ENCODE data around the gene ABTB2. TPM values are rescaled to one million over a fixed set of nuclear protein-coding genes. Genes with fewer than 3 reads are reported as not detected.

ABTB2 gene
- total and polyA plus RNA-seq, 9 of the 15 experiments (the other 6 are each of a cell fraction or from before 2014, with no cell fraction given): 0.03 to 0.18 (median 0.12) TPM; not detected in 2

DNA sequence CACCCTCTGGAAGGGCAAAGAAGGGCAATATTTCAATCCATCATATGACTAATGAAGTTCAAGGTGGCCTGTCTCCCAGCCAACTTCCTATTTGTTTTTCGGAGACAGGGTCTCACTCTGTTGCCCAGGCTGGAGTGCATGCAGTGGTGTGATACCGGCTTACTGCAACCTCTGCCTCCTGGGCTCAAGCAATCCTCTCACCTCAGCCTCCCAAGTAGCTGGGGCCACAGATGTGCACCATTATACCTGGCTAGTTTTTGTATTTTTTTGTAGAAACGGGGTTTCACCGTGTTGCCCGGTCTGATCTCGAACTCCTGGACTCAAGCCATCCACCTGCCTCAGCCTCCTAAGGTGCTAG is 13.4 kb downstream of the ABTB2 start (continued):
- TF ChIP-seq, protein P1, sequence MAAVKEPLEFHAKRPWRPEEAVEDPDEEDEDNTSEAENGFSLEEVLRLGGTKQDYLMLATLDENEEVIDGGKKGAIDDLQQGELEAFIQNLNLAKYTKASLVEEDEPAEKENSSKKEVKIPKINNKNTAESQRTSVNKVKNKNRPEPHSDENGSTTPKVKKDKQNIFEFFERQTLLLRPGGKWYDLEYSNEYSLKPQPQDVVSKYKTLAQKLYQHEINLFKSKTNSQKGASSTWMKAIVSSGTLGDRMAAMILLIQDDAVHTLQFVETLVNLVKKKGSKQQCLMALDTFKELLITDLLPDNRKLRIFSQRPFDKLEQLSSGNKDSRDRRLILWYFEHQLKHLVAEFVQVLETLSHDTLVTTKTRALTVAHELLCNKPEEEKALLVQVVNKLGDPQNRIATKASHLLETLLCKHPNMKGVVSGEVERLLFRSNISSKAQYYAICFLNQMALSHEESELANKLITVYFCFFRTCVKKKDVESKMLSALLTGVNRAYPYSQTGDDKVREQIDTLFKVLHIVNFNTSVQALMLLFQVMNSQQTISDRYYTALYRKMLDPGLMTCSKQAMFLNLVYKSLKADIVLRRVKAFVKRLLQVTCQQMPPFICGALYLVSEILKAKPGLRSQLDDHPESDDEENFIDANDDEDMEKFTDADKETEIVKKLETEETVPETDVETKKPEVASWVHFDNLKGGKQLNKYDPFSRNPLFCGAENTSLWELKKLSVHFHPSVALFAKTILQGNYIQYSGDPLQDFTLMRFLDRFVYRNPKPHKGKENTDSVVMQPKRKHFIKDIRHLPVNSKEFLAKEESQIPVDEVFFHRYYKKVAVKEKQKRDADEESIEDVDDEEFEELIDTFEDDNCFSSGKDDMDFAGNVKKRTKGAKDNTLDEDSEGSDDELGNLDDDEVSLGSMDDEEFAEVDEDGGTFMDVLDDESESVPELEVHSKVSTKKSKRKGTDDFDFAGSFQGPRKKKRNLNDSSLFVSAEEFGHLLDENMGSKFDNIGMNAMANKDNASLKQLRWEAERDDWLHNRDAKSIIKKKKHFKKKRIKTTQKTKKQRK (IDR thresholded peaks at IDR 0.05; ENCODE audit: borderline replicate concordance, low read depth, low read length): no peak
- TF ChIP-seq XRCC4 (IDR thresholded peaks at IDR 0.05; ENCODE audit: extremely low read depth, insufficient read depth, insufficient read length): no peak
- TF ChIP-seq ZC3H8 (IDR thresholded peaks at IDR 0.05): no peak
- no peak for TF ChIP-seq TSC22D4 (tag; IDR thresholded peaks at IDR 0.05)
- TF ChIP-seq, protein P2, sequence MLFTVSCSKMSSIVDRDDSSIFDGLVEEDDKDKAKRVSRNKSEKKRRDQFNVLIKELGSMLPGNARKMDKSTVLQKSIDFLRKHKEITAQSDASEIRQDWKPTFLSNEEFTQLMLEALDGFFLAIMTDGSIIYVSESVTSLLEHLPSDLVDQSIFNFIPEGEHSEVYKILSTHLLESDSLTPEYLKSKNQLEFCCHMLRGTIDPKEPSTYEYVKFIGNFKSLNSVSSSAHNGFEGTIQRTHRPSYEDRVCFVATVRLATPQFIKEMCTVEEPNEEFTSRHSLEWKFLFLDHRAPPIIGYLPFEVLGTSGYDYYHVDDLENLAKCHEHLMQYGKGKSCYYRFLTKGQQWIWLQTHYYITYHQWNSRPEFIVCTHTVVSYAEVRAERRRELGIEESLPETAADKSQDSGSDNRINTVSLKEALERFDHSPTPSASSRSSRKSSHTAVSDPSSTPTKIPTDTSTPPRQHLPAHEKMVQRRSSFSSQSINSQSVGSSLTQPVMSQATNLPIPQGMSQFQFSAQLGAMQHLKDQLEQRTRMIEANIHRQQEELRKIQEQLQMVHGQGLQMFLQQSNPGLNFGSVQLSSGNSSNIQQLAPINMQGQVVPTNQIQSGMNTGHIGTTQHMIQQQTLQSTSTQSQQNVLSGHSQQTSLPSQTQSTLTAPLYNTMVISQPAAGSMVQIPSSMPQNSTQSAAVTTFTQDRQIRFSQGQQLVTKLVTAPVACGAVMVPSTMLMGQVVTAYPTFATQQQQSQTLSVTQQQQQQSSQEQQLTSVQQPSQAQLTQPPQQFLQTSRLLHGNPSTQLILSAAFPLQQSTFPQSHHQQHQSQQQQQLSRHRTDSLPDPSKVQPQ (CRISPR knock-in tag; IDR thresholded peaks at IDR 0.05; ENCODE audit: borderline replicate concordance): no peak
- TF ChIP-seq ZNF77 (CRISPR knock-in tag; IDR thresholded peaks at IDR 0.05): no peak
- TF ChIP-seq NR1H2 (CRISPR knock-in tag; IDR thresholded peaks at IDR 0.05): no peak
- TF ChIP-seq, protein P3, sequence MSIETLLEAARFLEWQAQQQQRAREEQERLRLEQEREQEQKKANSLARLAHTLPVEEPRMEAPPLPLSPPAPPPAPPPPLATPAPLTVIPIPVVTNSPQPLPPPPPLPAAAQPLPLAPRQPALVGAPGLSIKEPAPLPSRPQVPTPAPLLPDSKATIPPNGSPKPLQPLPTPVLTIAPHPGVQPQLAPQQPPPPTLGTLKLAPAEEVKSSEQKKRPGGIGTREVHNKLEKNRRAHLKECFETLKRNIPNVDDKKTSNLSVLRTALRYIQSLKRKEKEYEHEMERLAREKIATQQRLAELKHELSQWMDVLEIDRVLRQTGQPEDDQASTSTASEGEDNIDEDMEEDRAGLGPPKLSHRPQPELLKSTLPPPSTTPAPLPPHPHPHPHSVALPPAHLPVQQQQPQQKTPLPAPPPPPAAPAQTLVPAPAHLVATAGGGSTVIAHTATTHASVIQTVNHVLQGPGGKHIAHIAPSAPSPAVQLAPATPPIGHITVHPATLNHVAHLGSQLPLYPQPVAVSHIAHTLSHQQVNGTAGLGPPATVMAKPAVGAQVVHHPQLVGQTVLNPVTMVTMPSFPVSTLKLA (conservative IDR thresholded peaks at IDR 0.05): no peak
- no peak for TF ChIP-seq THRAP3 (IDR thresholded peaks at IDR 0.05; ENCODE audit: borderline replicate concordance)
- TF ChIP-seq, protein P4, sequence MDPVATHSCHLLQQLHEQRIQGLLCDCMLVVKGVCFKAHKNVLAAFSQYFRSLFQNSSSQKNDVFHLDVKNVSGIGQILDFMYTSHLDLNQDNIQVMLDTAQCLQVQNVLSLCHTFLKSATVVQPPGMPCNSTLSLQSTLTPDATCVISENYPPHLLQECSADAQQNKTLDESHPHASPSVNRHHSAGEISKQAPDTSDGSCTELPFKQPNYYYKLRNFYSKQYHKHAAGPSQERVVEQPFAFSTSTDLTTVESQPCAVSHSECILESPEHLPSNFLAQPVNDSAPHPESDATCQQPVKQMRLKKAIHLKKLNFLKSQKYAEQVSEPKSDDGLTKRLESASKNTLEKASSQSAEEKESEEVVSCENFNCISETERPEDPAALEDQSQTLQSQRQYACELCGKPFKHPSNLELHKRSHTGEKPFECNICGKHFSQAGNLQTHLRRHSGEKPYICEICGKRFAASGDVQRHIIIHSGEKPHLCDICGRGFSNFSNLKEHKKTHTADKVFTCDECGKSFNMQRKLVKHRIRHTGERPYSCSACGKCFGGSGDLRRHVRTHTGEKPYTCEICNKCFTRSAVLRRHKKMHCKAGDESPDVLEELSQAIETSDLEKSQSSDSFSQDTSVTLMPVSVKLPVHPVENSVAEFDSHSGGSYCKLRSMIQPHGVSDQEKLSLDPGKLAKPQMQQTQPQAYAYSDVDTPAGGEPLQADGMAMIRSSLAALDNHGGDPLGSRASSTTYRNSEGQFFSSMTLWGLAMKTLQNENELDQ (CRISPR knock-in tag; IDR thresholded peaks at IDR 0.05; ENCODE audit: borderline replicate concordance): no peak
- TF ChIP-seq PHTF2 (CRISPR knock-in tag; IDR thresholded peaks at IDR 0.05): no peak
- TF ChIP-seq POLR2AphosphoS2 (IDR thresholded peaks at IDR 0.05; ENCODE audit: low read length): no peak

Measured in K562 (cell line).